HEK293 (cell line): ENCODE measurements around the gene MYL3.

Experiments used
- ATF2 ChIP-seq: fragments of 450-650 bp; formaldehyde crosslinking; IDR thresholded peaks from 2 replicates; pipeline ENCODE4 v1.5.1; 2016; ENCODE audit warnings: missing biosample characterization, missing genetic modification characterization, low read depth
- CTCF ChIP-seq: fragments of 450-650 bp; formaldehyde crosslinking; IDR thresholded peaks from 2 replicates; pipeline ENCODE4 v1.5.1; 2016; ENCODE audit warnings: missing biosample characterization, missing genetic modification characterization
- HIC1 ChIP-seq: fragments of 450-650 bp; formaldehyde crosslinking; IDR thresholded peaks from 2 replicates; pipeline ENCODE4 v1.5.1; 2016; ENCODE audit warnings: missing biosample characterization, missing genetic modification characterization
- PATZ1 ChIP-seq: fragments of 450-650 bp; formaldehyde crosslinking; IDR thresholded peaks from 2 replicates; pipeline ENCODE4 v1.5.1; 2016; ENCODE audit warnings: missing biosample characterization, missing genetic modification characterization
- ZBTB11 ChIP-seq: fragments of 450-650 bp; formaldehyde crosslinking; conservative IDR thresholded peaks from 2 replicates; pipeline ENCODE4 v1.5.1; 2016; ENCODE audit warnings: low read depth, missing biosample characterization, missing genetic modification characterization
- ZNF112 ChIP-seq: fragments of 450-650 bp; formaldehyde crosslinking; IDR thresholded peaks from 2 replicates; pipeline ENCODE4 v1.5.0; 2017; ENCODE audit warnings: missing biosample characterization, missing genetic modification characterization
- ZNF169 ChIP-seq: fragments of 450-650 bp; formaldehyde crosslinking; IDR thresholded peaks from 2 replicates; pipeline ENCODE4 v1.5.1; 2016; ENCODE audit warnings: missing biosample characterization, missing genetic modification characterization
- ZNF221 ChIP-seq: fragments of 450-650 bp; formaldehyde crosslinking; IDR thresholded peaks from 2 replicates; pipeline ENCODE4 v1.5.1; 2017; ENCODE audit warnings: missing biosample characterization, missing genetic modification characterization, borderline replicate concordance
- ZNF274 ChIP-seq, 2 experiments: fragments of 200-500 bp in 1 of 2; fragments of 450-650 bp in 1 of 2; sonication (Bioruptor generic) in 1 of 2; formaldehyde crosslinking in 1 of 2; IDR thresholded peaks; 2 replicates each; pipeline versions ENCODE4 v1.5.1 to v1.6.1; 2014 to 2016; ENCODE audit warnings: borderline replicate concordance in 1 of 2, inconsistent platforms in 1 of 2, low read length in 1 of 2, missing biosample characterization in 1 of 2, missing genetic modification characterization in 1 of 2
- ZNF37A ChIP-seq: fragments of 450-650 bp; IDR thresholded peaks from 2 replicates; pipeline ENCODE4 v1.5.1; 2018; ENCODE audit warnings: missing biosample characterization, missing genetic modification characterization
- ZNF792 ChIP-seq: fragments of 450-650 bp; formaldehyde crosslinking; IDR thresholded peaks from 2 replicates; pipeline ENCODE4 v1.5.1; 2016; ENCODE audit warnings: missing biosample characterization, missing genetic modification characterization

GRCh38 chr3:46884427-46884826 lies 21.2 kb upstream of the MYL3 start:
- TF ChIP-seq ZNF221 (tag by site-specific recombination) = no peak
- TF ChIP-seq CTCF (tag by site-specific recombination) = no peak
- no peak for TF ChIP-seq ZNF792 (tag by site-specific recombination)
- no peak for TF ChIP-seq ZBTB11 (tag by site-specific recombination)
- no peak for TF ChIP-seq ATF2 (tag by site-specific recombination)
- no peak for TF ChIP-seq ZNF169
- no peak for TF ChIP-seq HIC1 (tag by site-specific recombination)
- no peak for TF ChIP-seq ZNF37A
- TF ChIP-seq ZNF112 (tag by site-specific recombination) = no peak
- no peak for TF ChIP-seq ZNF274 (IDR thresholded peaks at IDR 0.05; ENCODE audit: low read length)
- no peak for TF ChIP-seq ZNF274 (tag by site-specific recombination; IDR thresholded peaks at IDR 0.05; ENCODE audit: borderline replicate concordance)
- no peak for TF ChIP-seq PATZ1
